ENCODE results near the gene CNTNAP2. TPM values are rescaled to one million over a fixed set of nuclear protein-coding genes. Genes with fewer than 3 reads are reported as not detected.

The CNTNAP2 gene
- total RNA-seq, 2 donors from 2014 or later = 171 to 228 TPM

GRCh38 chr7:146670532-146670931, 553.9 kb downstream of the CNTNAP2 start:
- Mint-ChIP-seq H3K36me3 (ENCODE audit: low read depth) (no peaks in the 10 kb centered on the region), H3K4me1 (no peaks in the 10 kb centered on the region), H3K9me3 (peaks cover 2% of the 10 kb centered on the region), H3K27me3 (ENCODE audit: insufficient read depth) (no peaks in the 10 kb centered on the region), H3K27ac (no peak overlapping the region), H3K4me3 (no peak overlapping the region)
- H3K4me1 ChIP-seq (ENCODE audit: control insufficient read depth, insufficient read depth, low read length) = no peaks in the 10 kb centered on the region
- H3K27ac ChIP-seq (ENCODE audit: low read depth, low read length) = no peak overlapping the region
- no peak overlapping the region for H3K4me3 ChIP-seq (ENCODE audit: low read length)
- no peak for DNase-seq
- no peak overlapping the region for H3K9ac ChIP-seq (ENCODE audit: extremely low read depth, low read length, poor library complexity, severe bottlenecking)
- H3K27me3 ChIP-seq (ENCODE audit: control insufficient read depth, insufficient read depth, low read length, poor library complexity, severe bottlenecking) = no peaks in the 10 kb centered on the region
- 92 to 100% methylated on average over 1 to 2 of the region's 2 CpGs for WGBS, 2 experiments (ENCODE audit: insufficient coverage in 1 of 2, insufficient read length in 1 of 2)
- TF ChIP-seq CTCF (conservative IDR thresholded peaks at IDR 0.05) = peak; percentile 44
- H3K9me3 ChIP-seq (ENCODE audit: control insufficient read depth, low read length) = peaks cover 6% of the 10 kb centered on the region
- H3K36me3 ChIP-seq (ENCODE audit: control insufficient read depth, insufficient read depth, low read length) = no peaks in the 10 kb centered on the region

GRCh38 chr7:146681487-146681886, 564.9 kb downstream of the CNTNAP2 start:
- no peak overlapping the region for H3K4me3 Mint-ChIP-seq
- Histone ChIP-seq H3K4me1 (ENCODE audit: control insufficient read depth, insufficient read depth, low read length) (no peaks in the 10 kb centered on the region), H3K9ac (ENCODE audit: extremely low read depth, low read length, poor library complexity, severe bottlenecking) (no peak overlapping the region), H3K36me3 (ENCODE audit: control insufficient read depth, insufficient read depth, low read length) (no peaks in the 10 kb centered on the region), H3K27me3 (ENCODE audit: control insufficient read depth, insufficient read depth, low read length, poor library complexity, severe bottlenecking) (no peaks in the 10 kb centered on the region), H3K9me3 (ENCODE audit: control insufficient read depth, low read length) (no peaks in the 10 kb centered on the region), H3K4me3 (ENCODE audit: low read length) (no peak overlapping the region), H3K27ac (ENCODE audit: low read depth, low read length) (no peak overlapping the region)
- no peak for TF ChIP-seq CTCF (conservative IDR thresholded peaks at IDR 0.05)
- no peak for DNase-seq
- H3K9me3 Mint-ChIP-seq = no peaks in the 10 kb centered on the region
- H3K36me3 Mint-ChIP-seq (ENCODE audit: low read depth) = no peaks in the 10 kb centered on the region
- no peaks in the 10 kb centered on the region for H3K4me1 Mint-ChIP-seq
- H3K27me3 Mint-ChIP-seq (ENCODE audit: insufficient read depth) = no peaks in the 10 kb centered on the region
- H3K27ac Mint-ChIP-seq = no peak overlapping the region

- Histone ChIP-seq H3K4me1 (ENCODE audit: control insufficient read depth, insufficient read depth, low read length) (no peaks in the 10 kb centered on the region), H3K9me3 (ENCODE audit: control insufficient read depth, low read length) (no peaks in the 10 kb centered on the region), H3K27me3 (ENCODE audit: control insufficient read depth, insufficient read depth, low read length, poor library complexity, severe bottlenecking) (no peaks in the 10 kb centered on the region), H3K27ac (ENCODE audit: low read depth, low read length) (no peak overlapping the region), H3K4me3 (ENCODE audit: low read length) (no peak overlapping the region), H3K9ac (ENCODE audit: extremely low read depth, low read length, poor library complexity, severe bottlenecking) (no peak overlapping the region), H3K36me3 (ENCODE audit: control insufficient read depth, insufficient read depth, low read length) (no peaks in the 10 kb centered on the region)
- no peak overlapping the region for H3K27ac Mint-ChIP-seq
- no peaks in the 10 kb centered on the region for H3K36me3 Mint-ChIP-seq (ENCODE audit: low read depth)
- no peak for TF ChIP-seq CTCF (conservative IDR thresholded peaks at IDR 0.05)
- H3K4me3 Mint-ChIP-seq = no peak overlapping the region
- 100% methylated on average over 1 of the region's 1 CpG; no CpG with 5 or more reads in 1 of the 2 experiments for WGBS, 2 experiments (ENCODE audit: insufficient coverage in 1 of 2, insufficient read length in 1 of 2)
- H3K4me1 Mint-ChIP-seq = no peaks in the 10 kb centered on the region
- no peaks in the 10 kb centered on the region for H3K9me3 Mint-ChIP-seq
- H3K27me3 Mint-ChIP-seq (ENCODE audit: insufficient read depth) = no peaks in the 10 kb centered on the region
- no peak for DNase-seq
Measured at GRCh38 chr7:146683439-146683838, 566.8 kb downstream of the CNTNAP2 start.
